A673 (cell line): Measurements from ENCODE around the gene MAP1S. TPM values are rescaled to one million over a fixed set of nuclear protein-coding genes. Genes with fewer than 3 reads are reported as not detected.

Experiments used
- BruUV-seq: library from RNA; stranded (reverse); fragments of 400-500 nt; replicated peaks from 2 replicates; lab custom pipeline; 2021; lab: Mats Ljungman, UMichigan
- CTCF ChIA-PET: fragments of 300-600 bp; sonication (Branson Sonifier 250); formaldehyde crosslinking; loops from one replicate; lab custom pipeline; 2022; ENCODE audit warnings: antibody characterized with exemption; lab: Charles Lee
- POLR2A ChIA-PET: fragments of 300-600 bp; sonication (Branson Sonifier 250); formaldehyde crosslinking; loops from one replicate; lab custom pipeline; 2022; ENCODE audit warnings: antibody characterized with exemption; ENCODE audit not compliant: low non-redundant PET; lab: Charles Lee
- DNase-seq: peaks from one replicate; pipeline ENCODE4 v3.0.0-alpha.2; 2015; ENCODE audit warnings: low spot score
- H3K27ac ChIP-seq: fragments of 200-600 bp; sonication (generic); 2 replicates; pipeline ENCODE4 v1.5.1; 2016; ENCODE audit warnings: mixed run types, low read depth, mild to moderate bottlenecking, mixed read lengths, antibody characterized with exemption, low read length; ENCODE audit not compliant: poor library complexity, severe bottlenecking
- H3K27me3 ChIP-seq: fragments of 200-600 bp; sonication (generic); replicated peaks from 2 replicates; pipeline ENCODE4 v1.6.1; 2017; ENCODE audit warnings: mixed run types, low read depth, mild to moderate bottlenecking, mixed read lengths, antibody characterized with exemption, low read length; ENCODE audit not compliant: insufficient read depth, poor library complexity
- H3K36me3 ChIP-seq: fragments of 200-600 bp; sonication (generic); 2 replicates; pipeline ENCODE4 v1.6.1; 2016; ENCODE audit warnings: mixed run types, mild to moderate bottlenecking, mixed read lengths, antibody characterized with exemption, low read length; ENCODE audit not compliant: insufficient read depth, poor library complexity, severe bottlenecking
- H3K4me1 ChIP-seq: fragments of 200-600 bp; sonication (generic); 2 replicates; pipeline ENCODE4 v1.6.1; 2017; ENCODE audit warnings: mixed run types, mild to moderate bottlenecking, mixed read lengths, antibody characterized with exemption, low read length; ENCODE audit not compliant: insufficient read depth, poor library complexity, severe bottlenecking
- H3K4me3 ChIP-seq: fragments of 200-600 bp; sonication (generic); 2 replicates; pipeline ENCODE4 v1.5.1; 2016; ENCODE audit warnings: low read depth, mixed run types, mild to moderate bottlenecking, mixed read lengths, low read length; ENCODE audit not compliant: poor library complexity, severe bottlenecking
- H3K9me3 ChIP-seq: fragments of 200-600 bp; sonication (generic); 2 replicates; pipeline ENCODE4 v1.6.1; 2016; ENCODE audit warnings: mixed run types, low read depth, mild to moderate bottlenecking, mixed read lengths, antibody characterized with exemption, low read length; ENCODE audit not compliant: poor library complexity, severe bottlenecking
- EZH2 ChIP-seq: fragments of 200-600 bp; sonication (generic); IDR thresholded peaks from 2 replicates; pipeline ENCODE4 v1.6.1; 2017; ENCODE audit warnings: borderline replicate concordance, low read depth, mild to moderate bottlenecking, mixed read lengths, antibody characterized with exemption, low read length; ENCODE audit not compliant: poor library complexity, severe bottlenecking
- intact Hi-C: fragments of 100-400 bp; cut with micrococcal nuclease; formaldehyde crosslinking; loops from one replicate; pipeline ENCODE4 v1.10.0; 2022; ENCODE audit not compliant: unreplicated experiment
- total RNA-seq: library from RNA; stranded (reverse); gene quantifications from 2 replicates; pipeline ENCODE4 v1.2.3, GENCODE V29; 2021
- TF ChIP-seq, protein P1 (sequence below): fragments of 300-800, 200-600 bp; sonication (generic); conservative IDR thresholded peaks from 2 replicates; pipeline ENCODE4 v1.5.1; 2017; ENCODE audit warnings: low read depth, mild to moderate bottlenecking, antibody characterized with exemption, low read length, moderate library complexity, mixed read lengths

MAP1S gene
- total RNA-seq, 1 experiment from 2014 or later: 87.3 TPM

DNA sequence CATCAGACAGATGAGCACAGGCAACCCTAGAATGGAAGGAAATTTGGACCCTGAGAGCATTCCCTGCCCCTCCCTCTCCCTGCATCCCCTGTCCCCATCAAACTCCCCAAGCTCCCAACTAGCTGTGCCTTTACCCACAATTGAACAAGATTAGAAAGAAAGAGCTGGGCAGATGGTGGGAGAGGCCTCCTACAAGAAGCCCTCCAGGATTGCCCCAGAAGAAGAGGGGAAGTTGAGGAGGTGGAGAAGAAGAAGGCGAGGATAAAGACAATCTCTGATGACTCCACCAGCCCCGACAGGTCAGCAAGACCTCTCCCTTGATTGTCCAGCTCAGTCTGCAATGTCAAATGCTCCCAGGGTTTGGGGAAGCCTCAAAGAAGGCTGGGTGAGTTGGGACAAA lies 43.0 kb upstream of the MAP1S start:
- H3K36me3 ChIP-seq: no peaks in the 10 kb centered on the region
- POLR2A ChIA-PET: interaction anchor here (0.5 kb wide), 1 partner anchor 52 kb away, joined by 5 read pairs; no protein-coding TSS in a partner anchor
- no peak overlapping the region for H3K27ac ChIP-seq
- no peak for DNase-seq
- peaks cover 5% of the 10 kb centered on the region for H3K4me1 ChIP-seq
- H3K27me3 ChIP-seq: no peaks in the 10 kb centered on the region
- H3K4me3 ChIP-seq: no peak overlapping the region
- H3K9me3 ChIP-seq: no peaks in the 10 kb centered on the region
- intact Hi-C loops: no loop called here
- no TSS peak for BruUV-seq
- CTCF ChIA-PET: no interaction called here
- TF ChIP-seq, protein P1, sequence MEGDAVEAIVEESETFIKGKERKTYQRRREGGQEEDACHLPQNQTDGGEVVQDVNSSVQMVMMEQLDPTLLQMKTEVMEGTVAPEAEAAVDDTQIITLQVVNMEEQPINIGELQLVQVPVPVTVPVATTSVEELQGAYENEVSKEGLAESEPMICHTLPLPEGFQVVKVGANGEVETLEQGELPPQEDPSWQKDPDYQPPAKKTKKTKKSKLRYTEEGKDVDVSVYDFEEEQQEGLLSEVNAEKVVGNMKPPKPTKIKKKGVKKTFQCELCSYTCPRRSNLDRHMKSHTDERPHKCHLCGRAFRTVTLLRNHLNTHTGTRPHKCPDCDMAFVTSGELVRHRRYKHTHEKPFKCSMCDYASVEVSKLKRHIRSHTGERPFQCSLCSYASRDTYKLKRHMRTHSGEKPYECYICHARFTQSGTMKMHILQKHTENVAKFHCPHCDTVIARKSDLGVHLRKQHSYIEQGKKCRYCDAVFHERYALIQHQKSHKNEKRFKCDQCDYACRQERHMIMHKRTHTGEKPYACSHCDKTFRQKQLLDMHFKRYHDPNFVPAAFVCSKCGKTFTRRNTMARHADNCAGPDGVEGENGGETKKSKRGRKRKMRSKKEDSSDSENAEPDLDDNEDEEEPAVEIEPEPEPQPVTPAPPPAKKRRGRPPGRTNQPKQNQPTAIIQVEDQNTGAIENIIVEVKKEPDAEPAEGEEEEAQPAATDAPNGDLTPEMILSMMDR: no peak
- TF ChIP-seq EZH2: no peak

DNA sequence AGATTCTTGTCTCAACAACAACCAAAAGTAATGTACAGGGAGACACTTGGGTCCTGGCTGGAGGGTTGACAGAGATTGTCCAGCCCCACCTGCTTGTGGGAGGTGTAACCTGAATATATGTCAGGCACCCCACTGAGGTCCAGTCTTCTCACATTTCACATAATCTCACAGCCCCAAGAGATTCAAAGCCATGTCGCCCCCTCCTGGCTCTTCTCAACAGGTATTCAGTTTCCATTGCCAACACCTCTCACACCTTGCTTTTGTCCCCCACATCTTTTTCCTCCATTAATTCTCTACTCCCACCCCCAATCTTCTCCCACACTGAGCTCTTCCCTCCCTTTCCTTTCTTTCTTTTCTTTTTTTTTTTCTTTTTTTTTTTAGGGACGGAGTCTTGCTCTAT lies 42.3 kb upstream of the MAP1S start:
- Histone ChIP-seq H3K27me3 (no peaks in the 10 kb centered on the region), H3K4me3 (no peak overlapping the region), H3K4me1 (peaks cover 5% of the 10 kb centered on the region), H3K36me3 (no peaks in the 10 kb centered on the region), H3K9me3 (no peaks in the 10 kb centered on the region), H3K27ac (no peak overlapping the region)
- ChIA-PET POLR2A (no interaction called here), CTCF (no interaction called here)
- intact Hi-C loops: no loop called here
- BruUV-seq: no TSS peak
- DNase-seq: no peak
- no peak for TF ChIP-seq EZH2
- TF ChIP-seq, protein P1: 0 out of 2 replicates have a peak, but pooled peaks have one; percentile 25

DNA sequence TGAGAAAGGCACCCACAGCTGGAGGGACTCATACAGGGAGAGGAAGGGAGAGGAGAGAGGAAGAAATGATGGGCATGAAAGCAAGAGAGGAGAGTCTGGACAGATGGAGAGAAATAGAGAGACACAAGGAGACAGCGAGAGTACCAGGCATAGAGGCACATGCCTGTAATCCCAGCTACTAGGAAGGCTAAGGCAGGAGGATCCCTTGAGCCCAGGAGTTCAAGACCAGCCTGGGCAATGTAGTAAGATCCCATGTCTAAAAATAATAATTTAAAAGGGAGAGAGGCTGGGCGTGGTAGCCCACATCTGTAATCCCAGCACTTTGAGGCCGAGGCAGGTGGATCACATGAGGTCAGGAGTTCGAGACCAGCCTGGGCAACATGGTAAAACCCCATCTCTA lies 40.4 kb upstream of the MAP1S start:
- intact Hi-C loops: no loop called here
- no peak for DNase-seq
- Histone ChIP-seq H3K27me3 (no peaks in the 10 kb centered on the region), H3K27ac (no peak overlapping the region), H3K9me3 (no peaks in the 10 kb centered on the region), H3K36me3 (no peaks in the 10 kb centered on the region), H3K4me1 (peaks cover 5% of the 10 kb centered on the region), H3K4me3 (no peak overlapping the region)
- BruUV-seq: no TSS peak
- TF ChIP-seq, protein P1: no peak
- no peak for TF ChIP-seq EZH2
- ChIA-PET CTCF (no interaction called here), POLR2A (no interaction called here)
